GM10248 (cell line): ENCODE measurements around the gene OVOL3.

ENCODE experiments used
- CTCF ChIA-PET: fragments of 300-600 bp; sonication (Branson Sonifier 250); formaldehyde crosslinking; extraction: SDS; loops from one replicate; lab custom pipeline; 2021; ENCODE audit warnings: antibody characterized with exemption; lab: Yijun Ruan, JAX
- POLR2A ChIA-PET: fragments of 350-650 bp; sonication (Branson Sonifier 250); formaldehyde crosslinking; extraction: SDS; loops from one replicate; lab custom pipeline; 2020; ENCODE audit warnings: antibody characterized with exemption; lab: Yijun Ruan, JAX
- DNase-seq: peaks from one replicate; pipeline ENCODE4 v3.0.0; 2012; ENCODE audit errors: extremely low spot score
- CTCF ChIP-seq: IDR thresholded peaks from 2 replicates; pipeline ENCODE4 v1.5.1; 2012; ENCODE audit warnings: mild to moderate bottlenecking, low read depth; ENCODE audit errors: extremely low read depth, missing control alignments, control extremely low read depth

Gene OVOL3

GRCh38 chr19:36152019-36152351 is 41.0 kb downstream of the OVOL3 start:
- peak; percentile 20 for DNase-seq
- POLR2A ChIA-PET, result no interaction called here
- no peak for TF ChIP-seq CTCF
- CTCF ChIA-PET, result no interaction called here

DNA sequence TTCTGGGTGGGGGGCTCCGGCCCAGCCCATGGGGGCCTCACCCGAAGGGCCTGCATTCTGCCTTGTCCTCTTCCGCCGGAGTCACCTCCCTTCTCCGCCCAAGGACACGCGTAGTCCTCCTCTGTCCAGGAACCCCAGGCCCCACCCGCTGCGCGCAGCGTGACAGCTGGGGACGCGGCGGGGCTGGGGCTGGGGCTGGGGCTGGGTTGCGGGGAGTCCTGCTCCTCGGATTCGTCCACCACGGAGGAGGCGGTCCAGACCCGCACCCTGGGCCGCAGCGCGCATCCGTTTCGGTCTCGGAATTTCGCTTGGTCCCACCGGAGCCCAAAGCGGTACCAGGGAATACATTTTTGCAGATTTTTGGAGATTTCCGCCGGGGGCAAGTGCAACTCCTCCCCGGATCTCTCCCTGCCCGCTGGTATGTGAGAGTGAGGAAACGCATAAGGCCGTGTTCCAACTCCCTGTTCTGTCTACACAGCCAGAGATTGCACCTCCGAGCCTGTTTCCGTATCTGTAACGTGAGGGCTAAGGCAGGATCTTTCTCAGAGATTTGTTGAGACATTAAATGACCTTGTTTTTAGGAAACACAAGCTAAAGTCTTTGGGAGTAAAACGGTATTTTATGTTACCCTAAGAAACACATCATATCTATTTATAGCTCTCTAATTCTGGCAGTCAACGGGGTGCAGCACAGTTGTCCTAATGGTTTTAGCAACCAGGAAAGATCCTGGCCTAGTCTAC is 41.6 kb downstream of the OVOL3 start, which contains the start of gene COX7A1:
COX7A1 (minus strand) TSS at position 96 of the 740 bp plus-strand sequence; CDS start at position 56, 40 bp downstream.
- CTCF ChIA-PET, result interaction anchor here (1.0 to 2.3 kb wide), 4 partner anchors 12 to 25 kb away, joined by 3 to 8 read pairs (median 4); partner anchors contain the start of gene CAPNS1
- no peak for DNase-seq
- POLR2A ChIA-PET, result no interaction called here
- no peak for TF ChIP-seq CTCF

GRCh38 chr19:36153126-36153525 is 42.2 kb downstream of the OVOL3 start:
- ChIA-PET CTCF (interaction anchor here (1.0 to 2.3 kb wide), 5 partner anchors 13 to 92 kb away, joined by 3 to 8 read pairs (median 3); partner anchors contain the start of gene CAPNS1), POLR2A (no interaction called here)
- no peak for DNase-seq
- no peak for TF ChIP-seq CTCF

GRCh38 chr19:36160821-36161596 is 50.1 kb downstream of the OVOL3 start:
- no peak for TF ChIP-seq CTCF
- no peak for DNase-seq
- POLR2A ChIA-PET, result no interaction called here
- CTCF ChIA-PET, result interaction anchor here (0.7 kb wide), 1 partner anchor 9 kb away, joined by 4 read pairs; no protein-coding TSS in a partner anchor
